Ascending aorta (tissue), 2 donors: ENCODE data around the gene GALE. TPM values are rescaled to one million over a fixed set of nuclear protein-coding genes. Genes with fewer than 3 reads are reported as not detected.

Source experiments
- DNase-seq, 2 donors: peaks; one replicate each; pipeline ENCODE4 v3.0.0-alpha.2; 2019; ENCODE audit warnings: low spot score in 2 of 2
- H3K27ac ChIP-seq, 2 donors: fragments of 200-600 bp; sonication (generic); one replicate each; pipeline ENCODE4 v1.5.1; 2016 to 2017; ENCODE audit warnings: mild to moderate bottlenecking in 1 of 2
- H3K27me3 ChIP-seq: fragments of 200-600 bp; sonication (generic); one replicate; pipeline ENCODE4 v1.5.1; 2017
- H3K36me3 ChIP-seq, 2 donors: fragments of 200-600 bp; sonication (generic); one replicate each; pipeline ENCODE4 v1.5.1; 2016
- H3K4me1 ChIP-seq, 2 donors: fragments of 200-600 bp; sonication (generic); one replicate each; pipeline ENCODE4 v1.5.1; 2016 to 2017; ENCODE audit warnings: mild to moderate bottlenecking in 1 of 2
- H3K4me3 ChIP-seq, 2 donors: fragments of 200-600 bp; sonication (generic); one replicate each; pipeline ENCODE4 v1.5.1; 2016 to 2017; ENCODE audit warnings: mild to moderate bottlenecking in 1 of 2
- H3K9me3 ChIP-seq, 2 donors: fragments of 200-600 bp; sonication (generic); one replicate each; pipeline ENCODE4 v1.5.1; 2016
- CTCF ChIP-seq, 3 experiments: fragments of 200-600 bp in 2 of 3; fragments of 450-650 bp in 1 of 3; sonication (generic) in 2 of 3; IDR thresholded peaks; one replicate each; pipeline ENCODE4 v1.5.1; 2016 to 2019; ENCODE audit warnings: antibody characterized with exemption in 3 of 3, mild to moderate bottlenecking in 1 of 3, moderate library complexity in 1 of 3
- intact Hi-C: fragments of 100-400 bp; cut with DNase I; formaldehyde crosslinking; loops from one replicate; pipeline ENCODE4 v1.15.1; 2023
- total RNA-seq: library from RNA; depleted of rRNA; stranded (reverse); fragments of >200 nt; gene quantifications from one replicate; pipeline ENCODE4 v1.1.0, GENCODE V29; 2016

The GALE gene
- total RNA-seq, 1 donor from 2014 or later = 30.4 TPM

GRCh38 chr1:23759277-23759676, 41.3 kb downstream of the GALE start:
- intact Hi-C loops = no loop called here
- no peak overlapping the region for H3K27ac ChIP-seq
- H3K36me3 ChIP-seq = peaks cover 71 to 72% of the 10 kb centered on the region in 2 donors
- no peak for TF ChIP-seq CTCF (IDR thresholded peaks at IDR 0.05)
- no peaks in the 10 kb centered on the region for H3K9me3 ChIP-seq
- H3K4me1 ChIP-seq = no peaks in the 10 kb centered on the region
- DNase-seq = no peak
- no peaks in the 10 kb centered on the region for H3K27me3 ChIP-seq
- no peak overlapping the region for H3K4me3 ChIP-seq

- intact Hi-C loops = no loop called here
- no peak overlapping the region for H3K4me3 ChIP-seq
- H3K9me3 ChIP-seq = no peaks in the 10 kb centered on the region
- peaks cover 86 to 87% of the 10 kb centered on the region in 2 donors for H3K36me3 ChIP-seq
- H3K4me1 ChIP-seq = no peaks in the 10 kb centered on the region
- DNase-seq = no peak
- no peaks in the 10 kb centered on the region for H3K27me3 ChIP-seq
- no peak overlapping the region for H3K27ac ChIP-seq
- no peak for TF ChIP-seq CTCF (IDR thresholded peaks at IDR 0.05)
Observed at GRCh38 chr1:23757812-23758211, 42.7 kb downstream of the GALE start.

DNA sequence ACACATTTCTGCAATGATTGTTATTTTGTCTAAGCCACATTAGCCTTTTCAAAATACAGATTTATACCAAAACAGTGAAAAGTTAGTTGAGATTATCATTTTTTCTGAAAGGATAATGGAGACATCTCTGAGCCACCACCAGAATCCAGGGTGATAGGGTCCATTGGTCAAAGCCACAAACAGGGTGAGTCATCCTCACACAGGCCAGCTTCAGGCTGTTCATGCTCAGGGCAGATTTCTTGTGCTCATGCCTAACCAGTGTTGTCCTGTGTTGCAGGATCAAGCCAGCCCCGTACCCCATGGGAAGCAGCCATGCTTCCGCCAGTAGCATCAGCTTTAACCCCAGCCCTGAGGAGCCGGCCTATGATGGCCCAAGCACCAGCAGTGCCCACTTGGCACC, 43.9 kb downstream of the GALE start:
- intact Hi-C loops = no loop called here
- peaks cover 94 to 96% of the 10 kb centered on the region in 2 donors for H3K36me3 ChIP-seq
- no peak overlapping the region for H3K27ac ChIP-seq
- TF ChIP-seq CTCF (IDR thresholded peaks at IDR 0.05) = no peak
- no peak for DNase-seq
- H3K27me3 ChIP-seq = no peaks in the 10 kb centered on the region
- no peaks in the 10 kb centered on the region for H3K4me1 ChIP-seq
- H3K9me3 ChIP-seq = no peaks in the 10 kb centered on the region
- no peak overlapping the region for H3K4me3 ChIP-seq

DNA sequence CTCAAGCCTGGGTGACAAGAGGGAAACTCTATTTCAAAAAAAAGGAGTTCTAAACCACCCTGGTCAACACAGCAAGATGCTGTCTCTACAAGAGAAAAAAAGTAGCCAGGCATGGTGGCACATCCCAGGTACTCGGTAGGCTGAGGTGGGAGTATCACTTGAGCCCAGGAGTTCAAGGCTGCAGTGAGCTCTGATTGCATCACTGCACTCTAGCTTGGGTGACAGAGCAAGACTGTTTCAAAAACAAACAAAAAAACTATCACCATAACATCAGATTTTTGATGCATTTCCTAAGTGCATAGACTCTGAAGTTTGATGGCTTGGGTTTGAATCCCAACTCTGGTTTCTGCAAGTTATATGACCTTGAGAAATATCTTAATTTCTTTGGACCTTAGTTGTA, 47.6 kb downstream of the GALE start:
- intact Hi-C loops = no loop called here
- peaks cover 77 to 78% of the 10 kb centered on the region in 2 donors for H3K36me3 ChIP-seq
- no peak for TF ChIP-seq CTCF (IDR thresholded peaks at IDR 0.05)
- H3K9me3 ChIP-seq = no peaks in the 10 kb centered on the region
- DNase-seq = no peak
- no peak overlapping the region for H3K27ac ChIP-seq
- H3K27me3 ChIP-seq = no peaks in the 10 kb centered on the region
- H3K4me3 ChIP-seq = no peak overlapping the region
- H3K4me1 ChIP-seq = no peaks in the 10 kb centered on the region

DNA sequence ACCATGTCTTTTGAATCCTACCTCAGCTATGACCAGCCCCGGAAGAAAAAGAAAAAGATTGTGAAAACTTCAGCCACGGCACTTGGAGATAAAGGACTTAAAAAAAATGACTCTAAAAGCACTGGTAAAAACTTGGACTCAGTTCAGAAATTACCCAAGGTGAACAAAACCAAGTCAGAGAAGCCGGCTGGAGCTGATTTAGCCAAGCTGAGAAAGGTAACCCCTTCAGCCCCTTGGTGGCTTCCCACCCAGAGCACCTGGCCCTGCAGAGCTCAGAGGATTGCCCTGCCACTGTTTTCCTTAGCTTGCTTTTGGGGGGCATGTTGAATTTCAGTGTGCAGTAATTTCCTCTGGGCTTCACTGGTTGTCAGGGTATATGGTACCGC, 48.7 kb downstream of the GALE start:
- Histone ChIP-seq H3K4me3 (no peak overlapping the region), H3K27me3 (no peaks in the 10 kb centered on the region), H3K9me3 (no peaks in the 10 kb centered on the region), H3K4me1 (no peaks in the 10 kb centered on the region), H3K27ac (no peak overlapping the region), H3K36me3 (peaks cover 66 to 69% of the 10 kb centered on the region in 2 donors)
- intact Hi-C loops = no loop called here
- no peak for DNase-seq
- no peak for TF ChIP-seq CTCF (IDR thresholded peaks at IDR 0.05)
